GM21529 (cell line): ENCODE data around the gene LRRC43.

Source experiments
- ATAC-seq: cut with Tn5 transposase; IDR thresholded peaks from one replicate; pipeline ENCODE4 v1.9.1; 2021; ENCODE audit not compliant: unreplicated experiment

Gene LRRC43

GRCh38 chr12:122182887-122183587 is at the start of gene LRRC43:
LRRC43 (plus strand) TSS chr12:122183123; CDS start chr12:122183145, 22 bp downstream.
- no peak for ATAC-seq

DNA sequence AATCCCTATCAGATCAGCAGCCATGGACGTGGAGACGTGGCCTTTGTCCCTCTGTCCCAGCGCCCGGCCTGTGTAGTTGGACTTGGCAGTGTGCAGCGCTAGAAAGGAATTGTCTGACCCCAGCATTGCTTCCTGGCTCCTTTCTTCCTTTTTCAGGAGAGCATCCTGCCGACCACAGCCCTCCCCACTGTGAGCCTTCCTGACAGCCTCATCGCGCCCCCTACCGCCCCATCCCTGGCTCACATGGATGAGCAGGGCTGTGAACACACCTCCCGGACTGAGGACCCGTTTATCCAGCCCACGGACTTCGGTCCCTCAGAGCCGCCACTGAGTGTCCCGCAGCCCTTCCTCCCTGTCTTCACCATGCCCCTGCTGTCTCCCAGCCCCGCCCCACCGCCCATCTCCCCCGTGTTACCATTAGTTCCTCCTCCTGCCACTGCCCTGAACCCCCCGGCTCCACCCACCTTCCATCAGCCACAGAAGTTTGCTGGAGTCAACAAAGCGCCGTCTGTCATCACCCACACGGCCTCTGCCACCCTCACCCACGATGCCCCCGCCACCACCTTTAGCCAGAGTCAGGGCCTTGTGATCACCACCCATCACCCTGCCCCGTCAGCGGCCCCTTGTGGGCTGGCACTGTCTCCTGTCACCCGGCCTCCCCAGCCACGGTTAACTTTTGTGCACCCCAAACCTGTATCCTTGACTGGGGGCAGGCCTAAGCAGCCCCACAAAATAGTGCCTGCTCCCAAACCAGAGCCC is 49.6 kb upstream of the LRRC43 start:
- no peak for ATAC-seq

DNA sequence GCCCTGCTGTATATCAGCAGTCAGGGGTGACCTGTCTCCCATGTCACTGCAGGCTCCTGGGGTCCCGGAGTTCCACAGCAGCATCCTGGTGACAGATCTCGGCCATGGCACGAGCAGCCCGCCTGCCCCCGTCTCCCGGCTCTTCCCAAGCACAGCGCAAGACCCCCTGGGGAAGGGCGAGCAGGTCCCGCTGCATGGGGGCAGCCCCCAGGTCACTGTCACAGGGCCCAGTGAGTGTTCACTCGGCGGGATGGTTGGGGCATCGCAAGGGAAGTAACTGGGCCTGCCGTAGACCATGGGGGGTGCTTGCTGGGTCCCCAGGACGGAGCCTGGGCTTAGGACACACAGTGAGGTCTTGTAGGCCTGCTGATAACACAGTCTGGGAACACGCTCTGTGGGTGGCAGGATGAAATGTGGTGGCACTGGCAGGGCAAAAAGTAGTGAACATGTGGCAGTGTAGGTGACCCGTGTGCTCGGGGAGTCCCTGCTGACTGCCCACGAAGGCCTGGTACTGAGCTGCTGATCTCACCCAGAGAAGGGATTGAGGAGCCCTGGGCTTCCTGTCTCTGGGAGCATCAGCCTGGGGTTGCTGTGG is 47.4 kb upstream of the LRRC43 start:
- ATAC-seq: no peak

DNA sequence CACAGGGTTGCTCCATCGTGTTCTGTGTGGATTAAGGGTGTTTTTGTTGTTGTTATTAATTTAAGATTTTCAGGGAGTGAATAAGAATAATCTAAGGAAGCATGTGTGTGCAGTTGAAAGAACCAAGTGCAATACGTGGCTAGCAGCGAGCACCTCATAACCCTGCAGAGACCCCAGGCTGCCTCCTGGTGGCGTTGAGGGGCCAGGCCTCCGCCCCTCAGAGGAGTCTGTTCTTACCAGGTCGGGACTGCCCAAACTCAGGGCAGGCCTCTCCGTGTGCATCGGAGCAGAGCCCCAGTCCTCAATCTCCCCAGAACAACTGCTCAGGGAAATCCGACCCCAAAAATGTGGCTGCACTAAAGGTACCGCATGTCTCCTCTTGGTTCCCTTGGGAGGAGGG is 45.7 kb upstream of the LRRC43 start:
- ATAC-seq: no peak

DNA sequence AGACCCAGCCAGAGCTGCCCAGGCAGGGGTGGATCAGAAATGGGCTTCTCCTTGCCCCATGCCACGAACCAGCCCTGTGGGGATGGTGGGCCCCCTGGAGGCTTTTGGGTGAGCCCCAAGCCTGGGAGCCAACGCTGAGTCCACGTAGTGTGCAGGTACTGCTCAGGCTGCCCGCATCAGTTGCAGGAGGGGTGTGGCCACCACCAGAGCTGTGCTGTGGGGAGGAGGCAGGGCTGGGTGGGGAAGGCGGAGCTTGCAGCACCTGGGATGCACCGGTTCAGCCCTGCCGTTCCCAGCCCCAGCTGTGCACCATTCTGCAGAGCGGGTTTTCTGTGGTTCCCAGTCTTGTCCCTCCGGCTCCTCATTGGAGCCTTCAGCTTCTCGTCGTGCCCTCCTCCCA is 45.2 kb upstream of the LRRC43 start:
- ATAC-seq: no peak

DNA sequence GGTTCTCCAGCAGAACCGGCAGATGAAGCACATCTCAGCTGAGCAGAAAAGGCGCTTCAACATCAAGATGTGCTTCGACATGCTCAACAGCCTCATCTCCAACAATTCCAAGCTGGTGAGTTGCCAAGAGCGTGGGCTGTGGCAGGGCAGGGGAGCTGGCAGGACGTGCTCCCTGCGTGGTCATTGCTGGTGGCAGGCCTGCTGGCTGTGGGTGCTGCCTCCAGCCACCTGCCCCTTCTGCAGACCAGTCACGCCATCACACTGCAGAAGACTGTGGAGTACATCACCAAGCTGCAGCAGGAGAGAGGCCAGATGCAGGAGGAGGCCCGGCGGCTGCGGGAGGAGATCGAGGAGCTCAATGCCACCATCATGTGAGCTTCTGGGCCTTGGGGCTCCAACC is 44.7 kb upstream of the LRRC43 start:
- ATAC-seq: no peak

DNA sequence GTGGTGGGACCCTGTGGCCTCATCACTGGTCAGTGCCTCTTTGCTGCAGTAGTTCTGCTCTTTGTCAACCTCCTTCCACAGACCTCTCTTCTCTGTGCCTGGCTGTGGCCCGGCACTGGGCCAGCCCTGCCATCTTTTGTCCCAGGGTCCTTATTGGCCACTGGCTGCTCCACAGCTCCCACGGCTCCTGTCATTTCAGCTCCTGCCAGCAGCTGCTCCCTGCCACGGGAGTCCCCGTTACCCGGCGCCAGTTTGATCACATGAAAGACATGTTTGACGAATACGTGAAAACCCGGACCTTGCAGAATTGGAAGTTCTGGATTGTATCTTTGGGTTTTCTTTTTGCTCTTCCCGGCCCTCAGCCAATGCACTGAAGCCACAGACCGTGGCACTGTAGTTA is 44.3 kb upstream of the LRRC43 start:
- ATAC-seq: no peak

- no peak for ATAC-seq
These were observed 43.7 kb upstream of the LRRC43 start for GRCh38 chr12:122139266-122139665.

- ATAC-seq: no peak
These were observed 43.0 kb upstream of the LRRC43 start for GRCh38 chr12:122139941-122140340.

DNA sequence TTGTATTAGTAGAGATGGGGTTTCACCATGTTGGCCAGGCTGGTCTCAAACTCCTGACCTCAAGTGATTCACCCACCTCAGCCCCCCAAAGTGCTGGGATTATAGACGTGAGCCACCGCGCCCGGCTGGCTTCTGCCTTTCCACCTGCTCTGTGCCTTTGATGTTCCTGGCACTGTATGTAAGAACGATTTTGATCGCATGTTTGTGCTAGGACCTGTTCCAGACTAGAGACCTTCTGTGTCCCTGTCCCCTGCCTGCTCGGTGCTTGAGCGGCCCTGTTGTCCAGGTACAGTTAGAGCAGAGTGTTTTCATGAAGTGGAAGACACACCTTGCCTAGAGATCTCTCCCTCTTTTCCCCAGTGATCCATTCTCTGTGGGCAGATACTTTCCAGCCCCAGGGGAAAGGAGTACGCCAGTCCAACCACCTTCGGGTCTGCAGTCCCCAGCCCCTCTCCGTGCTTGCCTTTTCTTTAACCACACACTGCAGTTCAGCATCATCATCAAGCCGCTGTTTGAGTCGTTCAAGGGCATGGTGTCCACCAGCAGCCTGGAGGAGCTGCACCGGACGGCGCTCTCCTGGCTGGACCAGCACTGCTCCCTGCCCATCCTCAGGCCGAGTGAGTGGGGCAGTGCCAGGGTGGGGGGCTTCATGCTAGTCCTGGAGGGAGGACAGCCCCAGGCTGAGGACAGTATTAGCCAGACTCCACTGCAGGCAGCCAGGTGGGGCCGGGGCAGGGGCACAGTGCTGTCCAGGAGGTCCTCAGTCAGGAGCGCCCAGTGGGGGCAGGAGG is 42.3 kb upstream of the LRRC43 start:
- ATAC-seq: no peak

- ATAC-seq: no peak
These were observed 40.8 kb upstream of the LRRC43 start for GRCh38 chr12:122141911-122142725.

DNA sequence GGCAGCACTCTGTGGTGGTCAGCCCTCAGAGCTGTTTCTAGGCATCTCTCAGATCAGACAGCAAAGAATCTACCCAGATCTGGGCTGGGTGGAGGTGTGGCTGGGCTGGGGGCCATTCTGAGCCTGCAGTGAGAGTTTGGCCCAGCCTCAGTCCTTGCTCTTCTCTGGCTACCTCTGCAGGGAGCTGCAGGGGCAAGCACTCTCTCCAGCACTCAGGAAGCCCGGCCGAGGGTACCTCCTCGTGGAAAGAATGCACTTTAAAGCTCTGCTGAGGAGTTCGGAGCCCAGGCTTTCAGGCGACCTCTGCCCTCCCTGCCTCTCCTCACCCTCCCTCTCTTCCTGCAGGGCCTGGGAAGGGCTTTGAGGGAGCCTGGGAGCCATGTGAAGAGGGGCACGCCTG is 40.1 kb upstream of the LRRC43 start:
- ATAC-seq: no peak

DNA sequence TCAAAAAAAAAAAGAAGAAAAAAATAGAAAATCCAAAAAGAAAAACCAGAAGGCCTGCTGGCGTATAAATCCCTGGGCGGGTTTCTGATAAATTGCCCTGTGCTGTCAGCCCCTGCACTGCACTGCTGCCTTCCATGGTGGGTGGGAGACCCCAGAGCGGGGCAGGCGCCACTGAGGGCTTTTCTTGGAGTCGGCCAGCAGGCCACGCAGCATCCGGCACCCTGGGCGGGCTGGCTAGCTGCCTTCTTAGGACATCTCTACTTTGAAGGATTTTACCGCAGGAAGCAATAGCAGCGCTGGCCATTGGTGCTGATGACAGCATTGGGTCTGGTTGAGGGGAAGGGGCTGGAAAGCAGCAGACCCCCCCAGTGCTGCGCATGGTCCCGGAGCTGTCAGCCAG is 38.0 kb upstream of the LRRC43 start:
- no peak for ATAC-seq

GRCh38 chr12:122145505-122146330 is 37.2 kb upstream of the LRRC43 start:
- ATAC-seq: no peak

- ATAC-seq: no peak
These were observed 35.2 kb upstream of the LRRC43 start for GRCh38 chr12:122147514-122148290.

DNA sequence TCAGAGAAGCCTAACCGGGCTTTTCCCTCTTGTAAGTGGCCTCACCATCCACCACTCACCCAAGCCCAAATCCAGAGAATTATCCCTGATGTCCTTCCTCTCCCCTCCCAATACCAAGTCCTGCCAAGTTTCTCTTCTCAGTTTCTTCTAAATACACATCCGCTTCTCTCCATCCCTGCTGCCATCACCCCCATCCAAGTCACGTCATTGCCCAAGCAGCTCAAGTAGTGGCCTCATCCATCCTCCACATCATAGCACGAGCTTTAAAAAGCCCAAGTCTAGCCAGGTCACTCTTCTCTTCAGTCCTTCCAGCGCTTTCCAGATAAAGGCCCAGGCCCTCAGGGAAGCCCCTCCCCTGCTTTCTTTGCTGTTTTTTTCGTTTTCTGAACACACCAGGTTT is 34.3 kb upstream of the LRRC43 start:
- no peak for ATAC-seq

GRCh38 chr12:122150127-122150681 is 32.7 kb upstream of the LRRC43 start:
- no peak for ATAC-seq

GRCh38 chr12:122152754-122153153 is 30.2 kb upstream of the LRRC43 start:
- ATAC-seq: no peak

DNA sequence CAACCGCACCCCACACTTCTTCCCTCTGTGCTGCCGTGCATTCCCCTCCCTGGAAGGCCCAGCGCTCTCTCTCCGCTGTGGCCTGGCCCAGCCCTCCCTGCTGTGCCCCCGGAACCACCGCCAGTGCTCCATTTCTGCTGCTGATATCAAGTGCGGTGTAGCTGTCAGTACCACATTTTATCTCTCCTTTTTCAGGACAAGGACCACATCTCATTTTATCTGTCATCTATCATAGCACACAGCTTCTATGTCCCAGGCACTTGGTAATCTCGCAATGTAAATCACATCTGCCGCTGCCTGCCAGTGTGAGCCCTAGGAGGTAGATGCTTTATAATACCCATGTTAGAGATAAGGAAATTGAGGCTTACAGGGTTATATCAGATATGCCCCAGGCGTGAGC is 27.2 kb upstream of the LRRC43 start:
- no peak for ATAC-seq
